HG02571 (cell line): ENCODE results near the gene ALG1L2.
"Not testable (repeated sequence)": the region's sequence is repeated elsewhere in the genome, so short reads cannot be mapped to it uniquely, and the experiment has no call there.

Source experiments
- ATAC-seq: cut with Tn5 transposase; IDR thresholded peaks from one replicate; pipeline ENCODE4 v1.9.1; 2021; ENCODE audit warnings: mild to moderate bottlenecking, moderate library complexity; ENCODE audit not compliant: unreplicated experiment

Gene ALG1L2, protein sequence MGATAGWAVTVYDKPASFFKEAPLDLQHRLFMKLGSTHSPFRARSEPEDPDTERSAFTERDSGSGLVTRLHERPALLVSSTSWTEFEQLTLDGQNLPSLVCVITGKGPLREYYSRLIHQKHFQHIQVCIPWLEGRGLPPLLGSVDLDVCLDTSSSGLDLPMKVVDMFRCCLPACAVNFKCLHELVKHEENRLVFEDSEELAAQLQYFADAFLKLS

DNA sequence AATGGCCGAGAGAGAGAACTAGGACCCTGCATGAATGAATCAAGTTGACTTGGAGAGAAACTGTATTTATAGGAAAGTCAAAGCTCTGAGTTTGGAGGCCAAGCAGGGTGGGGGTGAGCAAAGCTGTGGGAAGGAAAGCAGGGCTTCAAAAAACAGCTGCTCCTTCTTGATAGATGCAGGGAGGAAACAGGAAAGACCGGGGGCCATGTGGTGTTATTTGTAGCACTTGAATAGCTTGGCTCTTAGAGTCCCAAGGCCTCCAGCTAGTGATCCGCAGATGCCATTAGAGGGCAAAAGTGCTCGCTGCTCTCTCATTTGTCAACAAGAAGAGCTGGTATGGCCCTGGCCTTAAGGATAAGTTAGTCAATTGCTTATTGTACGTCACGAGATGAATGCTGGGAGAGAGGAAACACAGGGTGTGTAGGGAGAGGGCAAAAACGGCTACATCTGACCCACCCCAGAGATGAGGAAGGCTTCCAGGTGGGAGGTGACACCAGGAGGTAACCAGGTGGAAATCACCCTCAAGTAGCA, at the start of gene ALG1L2:
TSS of gene ALG1L2 (plus strand) at position 481 of the 531 bp plus-strand sequence. CDS start 186 bp downstream, outside the sequence.
- no peak for ATAC-seq

DNA sequence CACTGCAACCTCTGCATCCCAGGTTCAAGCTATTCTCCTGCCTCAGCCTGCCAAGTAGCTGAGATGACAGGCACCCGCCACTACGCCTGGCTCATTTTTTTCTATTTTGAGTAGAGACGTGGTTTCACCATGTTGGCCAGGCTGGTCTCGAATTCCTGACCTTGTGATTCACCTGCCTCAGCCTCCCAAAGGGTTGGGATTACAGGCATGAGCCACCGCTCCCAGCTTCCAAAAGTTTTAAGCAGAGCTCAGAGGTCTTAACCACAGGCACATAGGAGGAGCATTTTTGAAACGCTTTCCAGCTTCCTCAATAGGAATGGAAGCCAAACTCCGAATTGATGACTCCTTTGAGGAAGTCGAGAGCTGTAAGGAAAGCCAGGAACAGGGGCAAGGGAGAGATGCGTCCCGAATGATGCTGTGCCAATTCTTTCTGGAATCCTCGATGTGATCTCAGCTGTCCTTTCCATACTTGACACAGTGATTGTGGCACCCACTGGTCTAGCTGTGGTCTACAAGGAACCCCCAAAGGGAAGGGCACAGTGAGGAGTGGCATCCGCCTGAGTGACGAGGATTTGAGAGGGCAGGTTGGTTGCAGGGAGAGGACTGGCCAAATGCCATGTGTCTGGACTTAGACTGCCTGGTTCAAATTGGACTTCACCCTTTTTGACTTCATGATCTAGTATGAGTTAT, 44.4 kb upstream of the ALG1L2 start:
- not testable (repeated sequence) for ATAC-seq

DNA sequence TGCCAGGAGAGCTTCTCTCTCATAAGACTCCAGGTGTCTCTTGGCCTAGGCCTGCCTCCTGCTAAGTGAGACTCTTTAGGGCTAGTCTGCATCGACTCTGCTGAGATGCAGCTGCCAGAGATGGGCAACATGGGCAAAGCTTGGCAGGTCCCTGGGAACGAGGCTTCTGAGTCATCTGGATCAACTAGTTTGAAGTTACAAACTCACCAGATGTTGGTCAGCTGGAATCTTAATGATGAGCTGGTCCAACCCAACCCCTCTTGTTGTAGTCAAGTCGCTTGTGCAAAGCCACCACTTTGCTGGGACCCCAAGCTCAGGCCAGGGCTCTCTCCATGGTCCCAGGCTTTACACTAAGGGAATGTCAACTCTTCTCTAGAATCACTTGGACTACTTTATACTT, 38.9 kb upstream of the ALG1L2 start:
- not testable (repeated sequence) for ATAC-seq

- ATAC-seq: not testable (repeated sequence)
Measured at GRCh38 chr3:130043658-130044057, 38.0 kb upstream of the ALG1L2 start.

- no peak for ATAC-seq
Measured at GRCh38 chr3:130044370-130044769, 37.3 kb upstream of the ALG1L2 start.

DNA sequence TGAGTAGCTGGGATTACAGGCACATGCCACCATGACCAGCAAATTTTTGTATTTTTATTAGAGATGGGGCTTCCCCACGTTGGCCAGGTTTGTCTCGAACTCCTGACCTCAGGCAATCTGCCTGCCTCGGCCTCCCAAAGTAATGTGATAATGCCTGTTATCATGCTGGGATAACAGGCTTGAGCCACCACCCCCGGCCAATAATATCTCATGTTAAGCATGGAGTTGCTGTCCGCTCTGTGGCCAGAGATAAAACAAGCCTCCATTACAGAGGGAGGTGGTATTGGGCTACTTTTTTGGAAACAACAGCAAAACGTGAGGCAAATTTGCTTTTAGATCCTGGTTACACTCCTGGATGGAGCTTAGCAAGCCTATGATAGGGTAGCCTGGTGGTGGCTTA, 32.9 kb upstream of the ALG1L2 start:
- ATAC-seq: no peak

DNA sequence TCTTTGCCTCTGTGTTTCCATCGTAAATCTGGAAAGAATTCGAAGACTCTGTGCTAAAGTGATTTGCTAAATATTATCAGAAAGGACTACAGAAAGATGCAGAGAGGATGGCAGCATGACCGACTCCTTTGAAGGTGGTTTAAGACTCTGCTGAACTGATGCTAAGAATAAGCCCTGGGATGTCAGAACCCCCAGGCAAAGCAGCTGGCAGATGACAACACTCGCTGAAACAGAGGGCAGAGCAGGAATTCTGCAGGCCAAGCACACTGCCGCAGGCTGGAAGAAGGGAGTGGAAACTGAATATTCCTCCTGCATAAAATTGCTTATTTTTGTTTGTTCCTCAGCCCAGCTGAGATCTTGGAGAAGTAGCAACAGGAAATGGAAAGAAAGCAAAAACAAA, 29.3 kb upstream of the ALG1L2 start:
- not testable (repeated sequence) for ATAC-seq

DNA sequence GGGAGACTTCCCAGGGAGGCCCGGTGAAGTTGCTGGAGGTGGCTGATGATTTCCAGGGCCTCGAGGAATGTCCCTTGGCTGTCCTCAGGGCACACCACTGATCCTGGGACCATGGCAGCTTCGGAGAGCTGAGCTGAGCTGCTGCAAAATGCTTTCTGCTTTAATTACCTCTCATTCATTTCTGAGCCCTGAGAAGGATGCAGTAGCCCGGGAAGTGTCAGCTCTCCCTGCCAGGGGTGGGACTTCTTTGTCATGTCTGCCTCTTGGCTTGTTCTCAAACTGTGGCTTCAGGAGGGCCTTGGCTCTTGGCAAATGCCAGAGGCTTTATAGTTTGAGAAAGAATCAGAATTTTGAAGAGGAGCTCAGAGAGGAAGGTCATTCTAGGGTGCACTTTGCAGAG, 28.7 kb upstream of the ALG1L2 start:
- not testable (repeated sequence) for ATAC-seq

DNA sequence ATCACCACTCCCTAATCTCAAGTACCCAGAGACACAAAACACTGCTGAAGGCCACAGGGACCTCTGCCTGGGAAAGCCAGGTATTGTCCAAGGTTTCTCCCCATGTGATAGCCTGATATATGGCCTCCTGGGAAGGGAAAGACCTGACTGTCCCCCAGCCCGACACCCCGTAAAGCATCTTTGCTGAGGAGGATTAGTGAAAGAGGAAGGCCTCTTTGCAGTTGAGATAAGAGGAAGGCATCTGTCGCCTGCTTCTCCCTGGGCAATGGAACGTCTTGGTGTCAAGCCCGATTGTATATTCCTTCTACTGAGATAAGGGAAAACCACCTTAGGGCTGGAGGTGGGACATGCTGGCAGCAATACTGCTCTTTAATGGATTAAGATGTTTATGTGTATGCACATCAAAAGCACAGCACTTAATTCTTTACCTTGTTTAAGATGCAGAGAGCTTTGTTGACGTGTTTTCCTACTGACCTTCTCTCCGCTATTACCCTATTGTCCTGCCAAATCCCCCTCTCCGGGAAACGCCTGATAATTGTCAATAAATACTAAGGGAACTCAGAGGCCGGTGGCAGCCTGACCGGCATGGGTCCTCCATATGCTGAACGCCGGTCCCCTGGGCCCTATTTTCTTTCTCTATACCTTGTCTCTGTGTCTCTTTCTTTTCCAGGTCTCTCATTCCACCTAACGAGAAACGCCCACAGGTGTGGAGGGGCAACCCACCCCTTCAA, 23.9 kb upstream of the ALG1L2 start:
- not testable (repeated sequence) for ATAC-seq

DNA sequence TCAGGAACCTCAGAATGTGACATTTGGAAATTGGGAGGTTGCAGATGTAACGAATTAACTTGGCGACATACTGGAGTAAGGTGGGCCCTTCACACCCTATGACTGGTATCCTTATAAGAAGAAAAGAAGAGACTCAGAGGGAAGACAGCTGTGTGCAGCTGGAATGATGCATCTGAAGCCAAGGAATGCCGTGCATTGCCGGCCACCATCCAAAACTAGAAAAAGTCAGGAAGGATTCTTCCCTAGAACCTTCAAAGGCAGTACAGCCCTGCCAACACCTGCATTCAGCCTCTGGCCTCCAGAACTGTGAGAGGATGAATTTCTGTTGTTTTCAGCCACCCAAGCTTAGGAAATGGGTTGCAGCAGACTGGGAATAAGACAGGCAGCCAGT, 23.4 kb upstream of the ALG1L2 start:
- ATAC-seq: not testable (repeated sequence)

DNA sequence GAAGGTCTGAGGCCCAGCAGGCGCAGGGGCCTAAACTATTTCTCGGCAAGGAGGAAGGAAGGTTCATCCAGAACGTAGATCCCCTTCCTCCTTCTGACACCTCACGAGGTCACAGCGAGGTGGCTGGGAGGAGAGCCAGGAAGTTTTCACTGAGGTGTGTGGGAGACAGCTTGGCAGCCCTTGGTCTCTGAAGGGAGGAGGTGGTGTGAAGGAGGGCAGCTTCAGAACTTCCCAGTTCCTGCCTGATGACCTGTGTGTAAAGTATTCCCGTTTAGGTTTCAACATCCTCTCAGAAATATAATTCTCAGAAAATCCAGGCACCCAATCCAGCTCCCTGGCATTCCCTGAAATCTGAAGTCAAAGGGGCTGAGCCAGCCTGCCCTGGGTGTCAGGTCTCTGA, 22.9 kb upstream of the ALG1L2 start:
- not testable (repeated sequence) for ATAC-seq

GRCh38 chr3:130059162-130059561, 22.5 kb upstream of the ALG1L2 start:
- not testable (repeated sequence) for ATAC-seq

DNA sequence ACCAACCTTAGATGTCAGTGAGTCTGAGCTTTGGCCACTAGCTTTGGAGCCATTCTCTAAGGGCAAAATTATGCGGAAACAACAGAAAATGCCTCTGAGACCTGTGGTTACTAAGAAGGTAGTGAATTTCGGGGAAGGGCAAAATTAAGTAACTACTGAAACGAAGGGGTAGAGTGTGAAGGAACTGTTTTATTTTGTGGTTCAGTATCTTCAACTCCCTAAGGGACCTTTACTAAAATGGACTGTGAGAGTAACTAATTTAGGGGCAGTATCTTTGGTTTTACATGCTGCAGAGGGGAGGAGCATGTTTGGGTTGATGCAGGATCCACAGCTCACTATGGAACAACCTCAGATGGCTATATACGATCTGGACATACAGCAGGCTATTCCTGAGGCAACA, 8.0 kb upstream of the ALG1L2 start:
- no peak for ATAC-seq

GRCh38 chr3:130077636-130078035, 4.0 kb upstream of the ALG1L2 start:
- ATAC-seq: no peak

GRCh38 chr3:130083363-130084090, 1.9 kb downstream of the ALG1L2 start:
- ATAC-seq: not testable (repeated sequence)

- no peak for ATAC-seq
Measured at GRCh38 chr3:130084436-130084980, 2.9 kb downstream of the ALG1L2 start.

- no peak for ATAC-seq
Measured at GRCh38 chr3:130085881-130086280, 4.2 kb downstream of the ALG1L2 start.

GRCh38 chr3:130086628-130087027, 5.0 kb downstream of the ALG1L2 start:
- ATAC-seq: not testable (repeated sequence)

GRCh38 chr3:130088061-130088460, 6.4 kb downstream of the ALG1L2 start:
- no peak for ATAC-seq

GRCh38 chr3:130090681-130091080, 9.1 kb downstream of the ALG1L2 start:
- ATAC-seq: not testable (repeated sequence)

DNA sequence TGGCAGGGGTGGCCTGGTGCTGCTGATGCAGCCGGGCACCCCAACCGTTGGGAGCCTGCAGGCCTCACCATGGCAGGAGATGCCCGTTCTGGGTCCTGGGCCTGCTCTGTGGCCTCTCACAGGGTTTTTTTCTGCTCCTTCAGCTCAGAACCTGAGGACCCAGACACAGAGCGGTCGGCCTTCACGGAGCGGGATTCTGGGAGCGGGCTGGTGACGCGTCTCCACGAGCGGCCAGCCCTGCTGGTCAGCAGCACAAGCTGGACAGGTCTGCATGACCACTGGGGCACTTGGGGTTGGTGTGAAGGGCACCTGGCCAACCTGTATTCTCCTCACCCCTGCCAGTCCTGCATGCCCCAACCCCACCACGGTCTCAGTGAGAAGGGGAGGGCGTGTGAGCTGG, 10.3 kb downstream of the ALG1L2 start:
- no peak for ATAC-seq
